ES-I3 (cell line): Measurements from ENCODE around the gene ZNF691.
"Not testable (repeated sequence)": the region's sequence is repeated elsewhere in the genome, so short reads cannot be mapped to it uniquely, and the experiment has no call there.

Experiments used
- H3K36me3 ChIP-seq: 2 replicates; pipeline ENCODE4 v1.6.1; 2013; ENCODE audit warnings: mild to moderate bottlenecking, low read length, control low read depth, moderate library complexity; ENCODE audit not compliant: insufficient read depth
- H3K4me1 ChIP-seq: 2 replicates; pipeline ENCODE4 v1.6.1; 2013; ENCODE audit warnings: mild to moderate bottlenecking, control low read depth, low read length; ENCODE audit not compliant: insufficient read depth
- H3K9ac ChIP-seq: 2 replicates; pipeline ENCODE4 v1.6.1; 2013; ENCODE audit warnings: low read depth, mild to moderate bottlenecking, low read length, moderate library complexity
- H3K9me3 ChIP-seq: 2 replicates; pipeline ENCODE4 v1.6.1; 2013; ENCODE audit warnings: mild to moderate bottlenecking, low read length, moderate library complexity; ENCODE audit not compliant: control insufficient read depth, insufficient read depth

The ZNF691 gene

GRCh38 chr1:42844592-42845140, 1.7 kb upstream of the ZNF691 start:
- no peaks in the 10 kb centered on the region for H3K9me3 ChIP-seq
- peaks cover 14% of the 10 kb centered on the region for H3K4me1 ChIP-seq
- H3K9ac ChIP-seq: no peak overlapping the region
- H3K36me3 ChIP-seq: no peaks in the 10 kb centered on the region; the same call in 1 of the 2 replicates

GRCh38 chr1:42845193-42845592, 1.2 kb upstream of the ZNF691 start:
- no peaks in the 10 kb centered on the region; the same call in 1 of the 2 replicates for H3K36me3 ChIP-seq
- no peaks in the 10 kb centered on the region for H3K9me3 ChIP-seq
- no peak overlapping the region; the same call in 1 of the 2 replicates for H3K9ac ChIP-seq
- peaks cover 14% of the 10 kb centered on the region for H3K4me1 ChIP-seq

- Histone ChIP-seq H3K9me3 (no peaks in the 10 kb centered on the region), H3K9ac (peak overlapping the region; percentile 71), H3K36me3 (peaks cover 3% of the 10 kb centered on the region; the same call in 1 of the 2 replicates), H3K4me1 (peaks cover 14% of the 10 kb centered on the region)
Observed at GRCh38 chr1:42845866-42846256, 552 bp upstream of the ZNF691 start.

- H3K4me1 ChIP-seq: peaks cover 14% of the 10 kb centered on the region
- peaks cover 7% of the 10 kb centered on the region for H3K36me3 ChIP-seq
- H3K9me3 ChIP-seq: no peaks in the 10 kb centered on the region
- peak overlapping the region; percentile 71 for H3K9ac ChIP-seq
Observed at GRCh38 chr1:42847111-42847595, 740 bp downstream of the ZNF691 start.

- peaks cover 14% of the 10 kb centered on the region for H3K4me1 ChIP-seq
- H3K9me3 ChIP-seq: no peaks in the 10 kb centered on the region
- H3K36me3 ChIP-seq: peaks cover 7% of the 10 kb centered on the region
- peak overlapping the region; percentile 71; the same call in 1 of the 2 replicates for H3K9ac ChIP-seq
Observed at GRCh38 chr1:42847721-42848460, 1.5 kb downstream of the ZNF691 start.

- Histone ChIP-seq H3K4me1 (peaks cover 14% of the 10 kb centered on the region), H3K9me3 (no peaks in the 10 kb centered on the region), H3K9ac (no peak overlapping the region), H3K36me3 (peaks cover 7% of the 10 kb centered on the region)
Observed at GRCh38 chr1:42848823-42849537, 2.6 kb downstream of the ZNF691 start.

- no peak overlapping the region for H3K9ac ChIP-seq
- H3K4me1 ChIP-seq: peaks cover 11% of the 10 kb centered on the region
- no peaks in the 10 kb centered on the region for H3K9me3 ChIP-seq
- peaks cover 7% of the 10 kb centered on the region for H3K36me3 ChIP-seq
Observed at GRCh38 chr1:42849944-42850343, 3.5 kb downstream of the ZNF691 start.

- Histone ChIP-seq H3K9me3 (no peaks in the 10 kb centered on the region), H3K9ac (no peak overlapping the region), H3K4me1 (peaks cover 11% of the 10 kb centered on the region), H3K36me3 (peaks cover 7% of the 10 kb centered on the region)
Observed at GRCh38 chr1:42851420-42851819, 5.0 kb downstream of the ZNF691 start.

GRCh38 chr1:42851960-42852607, 5.7 kb downstream of the ZNF691 start:
- no peaks in the 10 kb centered on the region for H3K9me3 ChIP-seq
- H3K9ac ChIP-seq: no peak overlapping the region

GRCh38 chr1:42852608-42852980, 6.2 kb downstream of the ZNF691 start:
- Histone ChIP-seq H3K9ac (no peak overlapping the region), H3K36me3 (peaks cover 7% of the 10 kb centered on the region), H3K4me1 (peaks cover 7% of the 10 kb centered on the region), H3K9me3 (no peaks in the 10 kb centered on the region)

More at GRCh38 chr1:42851960-42852607, 5.7 kb downstream of the ZNF691 start:
- H3K4me1 ChIP-seq: peaks cover 11% of the 10 kb centered on the region
- peaks cover 7% of the 10 kb centered on the region for H3K36me3 ChIP-seq

GRCh38 chr1:42853116-42853884, 6.9 kb downstream of the ZNF691 start:
- no peaks in the 10 kb centered on the region for H3K9me3 ChIP-seq
- no peak overlapping the region for H3K9ac ChIP-seq
- H3K36me3 ChIP-seq: peaks cover 7% of the 10 kb centered on the region
- 0 out of 2 replicates have a peak, but pooled peaks cover 1% of the 10 kb centered on the region for H3K4me1 ChIP-seq

- H3K36me3 ChIP-seq, H3K9me3 ChIP-seq, H3K4me1 ChIP-seq, H3K9ac ChIP-seq: not testable (repeated sequence)
Observed at GRCh38 chr1:42856554-42856953, 10.1 kb downstream of the ZNF691 start.

GRCh38 chr1:42859366-42859765, 13.0 kb downstream of the ZNF691 start:
- not testable (repeated sequence) for H3K36me3 ChIP-seq, H3K9me3 ChIP-seq, H3K4me1 ChIP-seq, H3K9ac ChIP-seq
